ENCODE results near the gene BRD7. TPM values are rescaled to one million over a fixed set of nuclear protein-coding genes. Genes with fewer than 3 reads are reported as not detected.
A peak's percentile ranks its signal among the peaks of the same experiment; 100 is the strongest.

BRD7 gene
- polyA plus RNA-seq, 3 donors, result 11.4 to 33.0 (median 21.2) TPM

GRCh38 chr16:50267651-50268050 lies 101.1 kb downstream of the BRD7 start:
- intact Hi-C loops (cut with micrococcal nuclease), result loop anchor here (1.0 to 10.0 kb wide), 2 partner anchors 12 to 233 kb away; no protein-coding TSS in a partner anchor
- no peaks in the 10 kb centered on the region for H4K20me1 ChIP-seq (ENCODE audit: insufficient read depth, low read length)
- H3K27ac ChIP-seq (ENCODE audit: low read depth in 1 of 2, low read length in 2 of 2), result peak overlapping the region; percentile 53 to 97
- H3K36me3 Mint-ChIP-seq, result peaks cover 11 to 20% of the 10 kb centered on the region in 2 donors
- no peak for TF ChIP-seq CTCF (IDR thresholded peaks at IDR 0.05)
- H3K27me3 ChIP-seq (ENCODE audit: control insufficient read depth in 2 of 2, insufficient read depth in 2 of 2, low read length in 2 of 2), result no peaks in the 10 kb centered on the region
- H2AFZ ChIP-seq (ENCODE audit: insufficient read depth, low read depth, low read length, poor library complexity, severe bottlenecking), result peak overlapping the region; percentile 35
- 0% methylated on average over 3 of the region's 3 CpGs for WGBS (ENCODE audit: insufficient coverage)
- peak overlapping the region in 2 of 3 experiments; percentile 62 to 80 for H3K4me3 ChIP-seq (replicated peaks in 1 of 3; ENCODE audit: low read depth in 2 of 3, low read length in 3 of 3)
- peak overlapping the region; percentile 95 for H3K4me2 ChIP-seq (replicated peaks; ENCODE audit: extremely low read depth, low read length, poor library complexity, severe bottlenecking)
- peaks cover 80 to 88% of the 10 kb centered on the region in 2 donors for H3K4me1 ChIP-seq (ENCODE audit: control insufficient read depth in 1 of 2, insufficient read depth in 2 of 2, low read length in 2 of 2)
- H3K27ac Mint-ChIP-seq, result peak overlapping the region; percentile 85 to 97 (median 90)
- H3K4me3 Mint-ChIP-seq, result peak overlapping the region; percentile 44 to 89
- H3K9me3 ChIP-seq (replicated peaks in 1 of 2; ENCODE audit: control insufficient read depth in 1 of 2, insufficient read depth in 1 of 2, low read length in 2 of 2), result no peaks in the 10 kb centered on the region
- peaks cover 0 to 3% (median 0%) of the 10 kb centered on the region in 7 donors for H3K9me3 Mint-ChIP-seq
- no peaks in the 10 kb centered on the region for H3K36me3 ChIP-seq (replicated peaks in 1 of 2; ENCODE audit: control insufficient read depth in 1 of 2, insufficient read depth in 2 of 2, low read length in 2 of 2)
- H3K27me3 Mint-ChIP-seq (ENCODE audit: low read depth in 3 of 3), result peaks cover 0 to 4% (median 0%) of the 10 kb centered on the region in 3 donors
- peaks cover 88% of the 10 kb centered on the region for H3K4me1 Mint-ChIP-seq
- DNase-seq, result peak; percentile 52 to 64 (median 54)
- peaks cover 83% of the 10 kb centered on the region for H3K79me2 ChIP-seq (ENCODE audit: insufficient read depth, low read length)
- peak overlapping the region; percentile 86 for H3K9ac ChIP-seq (ENCODE audit: insufficient read depth, low read length, poor library complexity, severe bottlenecking)

- Histone ChIP-seq H3K27me3 (ENCODE audit: control insufficient read depth in 2 of 2, insufficient read depth in 2 of 2, low read length in 2 of 2) (no peaks in the 10 kb centered on the region), H3K4me3 (replicated peaks in 1 of 3; ENCODE audit: low read depth in 2 of 3, low read length in 3 of 3) (peak overlapping the region; percentile 40 to 80 (median 62)), H3K4me2 (replicated peaks; ENCODE audit: extremely low read depth, low read length, poor library complexity, severe bottlenecking) (peak overlapping the region; percentile 95), H3K36me3 (replicated peaks in 1 of 2; ENCODE audit: control insufficient read depth in 1 of 2, insufficient read depth in 2 of 2, low read length in 2 of 2) (no peaks in the 10 kb centered on the region), H2AFZ (ENCODE audit: insufficient read depth, low read depth, low read length, poor library complexity, severe bottlenecking) (peak overlapping the region; percentile 35), H3K27ac (ENCODE audit: low read depth in 1 of 2, low read length in 2 of 2) (peak overlapping the region; percentile 53 to 97), H3K79me2 (ENCODE audit: insufficient read depth, low read length) (peaks cover 81% of the 10 kb centered on the region), H3K9me3 (replicated peaks in 1 of 2; ENCODE audit: control insufficient read depth in 1 of 2, insufficient read depth in 1 of 2, low read length in 2 of 2) (no peaks in the 10 kb centered on the region), H3K9ac (ENCODE audit: insufficient read depth, low read length, poor library complexity, severe bottlenecking) (peak overlapping the region; percentile 86), H4K20me1 (ENCODE audit: insufficient read depth, low read length) (no peaks in the 10 kb centered on the region), H3K4me1 (ENCODE audit: control insufficient read depth in 1 of 2, insufficient read depth in 2 of 2, low read length in 2 of 2) (peaks cover 75 to 84% of the 10 kb centered on the region in 2 donors)
- intact Hi-C loops (cut with micrococcal nuclease), result loop anchor here (1.0 to 10.0 kb wide), 2 partner anchors 12 to 232 kb away; no protein-coding TSS in a partner anchor
- H3K27me3 Mint-ChIP-seq (ENCODE audit: low read depth in 3 of 3), result peaks cover 0 to 6% (median 0%) of the 10 kb centered on the region in 3 donors
- DNase-seq, result no peak
- 48% methylated on average over 3 of the region's 8 CpGs for WGBS (ENCODE audit: insufficient coverage)
- peaks cover 11 to 16% of the 10 kb centered on the region in 2 donors for H3K36me3 Mint-ChIP-seq
- peaks cover 87% of the 10 kb centered on the region for H3K4me1 Mint-ChIP-seq
- H3K9me3 Mint-ChIP-seq, result peaks cover 0 to 3% (median 0%) of the 10 kb centered on the region in 7 donors
- peak overlapping the region; percentile 85 to 97 (median 90) for H3K27ac Mint-ChIP-seq
- TF ChIP-seq CTCF (IDR thresholded peaks at IDR 0.05), result no peak
- H3K4me3 Mint-ChIP-seq, result peak overlapping the region; percentile 44 to 89
Measured at GRCh38 chr16:50267151-50267631, 101.6 kb downstream of the BRD7 start.
